Activated CD8-positive, alpha-beta memory T cell treated with anti-CD3 and anti-CD28 coated beads, Interleukin-2, amount 50 U/mL, for 48 hours (primary cell): ENCODE measurements around the gene MAP3K2.

Experiments used
- DNase-seq: peaks from one replicate; pipeline ENCODE4 v3.0.0-alpha.2; 2020

Gene MAP3K2

GRCh38 chr2:127279781-127280180, 108.0 kb downstream of the MAP3K2 start:
- DNase-seq = no peak

GRCh38 chr2:127278959-127279358, 108.8 kb downstream of the MAP3K2 start:
- no peak for DNase-seq

GRCh38 chr2:127277028-127277427, 110.7 kb downstream of the MAP3K2 start:
- no peak for DNase-seq

GRCh38 chr2:127275789-127276188, 112.0 kb downstream of the MAP3K2 start:
- DNase-seq = no peak

- no peak for DNase-seq
Observed at GRCh38 chr2:127275356-127275755, 112.4 kb downstream of the MAP3K2 start.

GRCh38 chr2:127270663-127271062, 117.1 kb downstream of the MAP3K2 start:
- no peak for DNase-seq

GRCh38 chr2:127261804-127262406, 125.9 kb downstream of the MAP3K2 start:
- no peak for DNase-seq

GRCh38 chr2:127259355-127259754, 128.4 kb downstream of the MAP3K2 start:
- no peak for DNase-seq

- no peak for DNase-seq
Observed at GRCh38 chr2:127256866-127257265, 130.9 kb downstream of the MAP3K2 start.

GRCh38 chr2:127256381-127256780, 131.4 kb downstream of the MAP3K2 start:
- DNase-seq = no peak

- no peak for DNase-seq
Observed at GRCh38 chr2:127255721-127256120, 132.1 kb downstream of the MAP3K2 start.

GRCh38 chr2:127255146-127255545, 132.6 kb downstream of the MAP3K2 start:
- no peak for DNase-seq

- no peak for DNase-seq
Observed at GRCh38 chr2:127254386-127254981, 133.3 kb downstream of the MAP3K2 start.
